Lung (tissue), 12 donors: ENCODE measurements around the gene TPD52L2. TPM values are rescaled to one million over a fixed set of nuclear protein-coding genes. Genes with fewer than 3 reads are reported as not detected.
A peak's percentile ranks its signal among the peaks of the same experiment; 100 is the strongest.

ENCODE experiments used
- ATAC-seq: fragments of 200-7000 bp; cut with Tn5 transposase; one replicate; pipeline ENCODE4 v1.9.1; 2020; ENCODE audit warnings: moderate number of reproducible peaks; ENCODE audit not compliant: insufficient read depth, low FRiP score
- DNase-seq, 3 donors: peaks; one replicate each; pipeline ENCODE4 v3.0.0-alpha.2; 2013 to 2017
- H3K27ac ChIP-seq, 2 donors: one replicate each; pipeline ENCODE4 v1.5.1; 2013; ENCODE audit warnings: mild to moderate bottlenecking in 2 of 2, moderate library complexity in 2 of 2, control low read depth in 1 of 2, inconsistent platforms in 1 of 2, low read depth in 1 of 2, low read length in 1 of 2
- H3K27me3 ChIP-seq, 3 donors: one replicate each; pipeline ENCODE4 v1.5.1; 2013; ENCODE audit warnings: low read length in 2 of 3; ENCODE audit not compliant: control insufficient read depth in 3 of 3, insufficient read depth in 3 of 3
- H3K36me3 ChIP-seq, 4 donors: one replicate each; pipeline ENCODE4 v1.5.1; 2013; ENCODE audit warnings: low read length in 4 of 4, mild to moderate bottlenecking in 1 of 4, moderate library complexity in 1 of 4; ENCODE audit not compliant: control insufficient read depth in 4 of 4, insufficient read depth in 4 of 4
- H3K4me1 ChIP-seq, 5 donors: one replicate each; pipeline ENCODE4 v1.5.1; 2013; ENCODE audit warnings: low read length in 5 of 5, mild to moderate bottlenecking in 2 of 5, moderate library complexity in 1 of 5; ENCODE audit not compliant: control insufficient read depth in 5 of 5, insufficient read depth in 5 of 5
- H3K4me3 ChIP-seq: one replicate; pipeline ENCODE4 v1.5.1; 2013; ENCODE audit warnings: mild to moderate bottlenecking, control low read depth, moderate library complexity
- H3K9ac ChIP-seq, 2 donors: one replicate each; pipeline ENCODE4 v1.5.1; 2013; ENCODE audit warnings: low read length in 2 of 2, control low read depth in 1 of 2; ENCODE audit not compliant: insufficient read depth in 1 of 2
- H3K9me3 ChIP-seq, 4 donors: one replicate each; pipeline ENCODE4 v1.5.1; 2013; ENCODE audit warnings: low read length in 3 of 4, mild to moderate bottlenecking in 1 of 4, moderate library complexity in 1 of 4; ENCODE audit not compliant: control insufficient read depth in 4 of 4, insufficient read depth in 3 of 4
- CTCF ChIP-seq: IDR thresholded peaks from 2 replicates; pipeline ENCODE4 v1.5.1; 2012; ENCODE audit warnings: mild to moderate bottlenecking; ENCODE audit errors: control extremely low read depth, extremely low read depth
- WGBS, 2 donors: extraction: QIAGEN DNeasy Blood & Tissue Kit; methylation state at CpG; one replicate each; pipeline ENCODE4 v1.1.7; 2013; 5-methylcytosine and 5-hydroxymethylcytosine counted together
- polyA plus RNA-seq, 2 donors: library from polyadenylated mRNA; stranded (reverse); fragments of 200-250 nt; gene quantifications; one replicate each; pipeline ENCODE4 v1.2.1, GENCODE V29; 2013
- total RNA-seq, 2 donors: library from RNA; depleted of rRNA in 1 of 2; stranded (reverse); fragments of >200 nt in 1 of 2; gene quantifications; one replicate each; pipeline ENCODE4 v1.2.1, GENCODE V29; 2014 to 2021
- donor health status: control.
- donor health status: control.
- donor health status: Bipolar disorder and iron deficiency.
- donor health status: healthy.
- donor health status: DM: yes; HTN: yes; CAD: no.

TPD52L2 gene
- total and polyA plus RNA-seq, 4 donors = 66.2 to 130 (median 79.3) TPM

GRCh38 chr20:63859166-63859699, 5.8 kb upstream of the TPD52L2 start:
- no peak overlapping the region for H3K4me3 ChIP-seq
- peak overlapping the region; percentile 34 to 69 for H3K27ac ChIP-seq
- DNase-seq (no peak), ATAC-seq (no peak)
- peaks cover 0 to 5% (median 0%) of the 10 kb centered on the region in 3 donors for H3K27me3 ChIP-seq
- H3K4me1 ChIP-seq = peaks cover 7 to 59% (median 31%) of the 10 kb centered on the region in 5 donors
- H3K36me3 ChIP-seq = peaks cover 0 to 13% (median 3%) of the 10 kb centered on the region in 4 donors
- TF ChIP-seq CTCF = no peak
- 35 to 46% methylated on average over 7 of the region's 7 CpGs for WGBS, 2 donors
- no peak overlapping the region for H3K9ac ChIP-seq
- H3K9me3 ChIP-seq = no peaks in the 10 kb centered on the region

- Histone ChIP-seq H3K27ac (no peak overlapping the region), H3K9me3 (no peaks in the 10 kb centered on the region), H3K4me1 (peaks cover 2 to 48% (median 26%) of the 10 kb centered on the region in 5 donors), H3K36me3 (peaks cover 0 to 13% (median 3%) of the 10 kb centered on the region in 4 donors), H3K4me3 (no peak overlapping the region), H3K9ac (no peak overlapping the region), H3K27me3 (peaks cover 0 to 5% (median 0%) of the 10 kb centered on the region in 3 donors)
- TF ChIP-seq CTCF = no peak
- DNase-seq = no peak
- ATAC-seq = no peak
- WGBS, 2 donors = 48 to 72% methylated on average over 17 of the region's 17 CpGs
These were observed 4.6 kb upstream of the TPD52L2 start for GRCh38 chr20:63860325-63861051.

GRCh38 chr20:63861365-63861934, 3.6 kb upstream of the TPD52L2 start, which contains the start of gene ABHD16B:
Gene ABHD16B, plus strand, starts transcription at chr20:63861498. Its CDS starts 43 bp downstream, at chr20:63861541.
- TF ChIP-seq CTCF = no peak
- Histone ChIP-seq H3K27ac (no peak within 1 kb of the TSS), H3K4me1 (peaks cover 0 to 42% (median 23%) of the 10 kb centered on the region in 5 donors), H3K9ac (no peak within 1 kb of the TSS), H3K36me3 (peaks cover 0 to 13% (median 3%) of the 10 kb centered on the region in 4 donors), H3K9me3 (no peaks in the 10 kb centered on the region), H3K27me3 (no peaks in the 10 kb centered on the region), H3K4me3 (no peak within 1 kb of the TSS)
- ATAC-seq = no peak
- WGBS, 2 donors = 96 to 97% methylated on average over 49 to 59 of the region's 59 CpGs
- DNase-seq = no peak
